Measurements from ENCODE around the gene RBM20.
"Not testable (repeated sequence)": the region's sequence is repeated elsewhere in the genome, so short reads cannot be mapped to it uniquely, and the experiment has no call there.

Gene RBM20

GRCh38 chr10:110864662-110865140 lies 220.6 kb downstream of the RBM20 start:
- in situ Hi-C loops (cut with HindIII; ENCODE audit: low sequenced_read_pairs) = no loop called here

GRCh38 chr10:110865186-110865808 lies 221.2 kb downstream of the RBM20 start:
- in situ Hi-C loops (cut with HindIII; ENCODE audit: low sequenced_read_pairs) = no loop called here

- in situ Hi-C loops (cut with HindIII; ENCODE audit: low sequenced_read_pairs) = no loop called here
Measured at GRCh38 chr10:110865809-110866482, 221.8 kb downstream of the RBM20 start.

- in situ Hi-C loops (cut with HindIII; ENCODE audit: low sequenced_read_pairs) = not testable (repeated sequence)
Measured at GRCh38 chr10:110867011-110867806, 223.1 kb downstream of the RBM20 start.

GRCh38 chr10:110867807-110868465 lies 223.8 kb downstream of the RBM20 start:
- in situ Hi-C loops (cut with HindIII; ENCODE audit: low sequenced_read_pairs) = no loop called here

GRCh38 chr10:110868981-110869380 lies 224.8 kb downstream of the RBM20 start:
- in situ Hi-C loops (cut with HindIII; ENCODE audit: low sequenced_read_pairs) = no loop called here

GRCh38 chr10:110870823-110871297 lies 226.7 kb downstream of the RBM20 start:
- in situ Hi-C loops (cut with HindIII; ENCODE audit: low sequenced_read_pairs) = no loop called here

GRCh38 chr10:110871298-110872084 lies 227.4 kb downstream of the RBM20 start, which contains the start of gene PDCD4:
PDCD4 (plus strand) TSS chr10:110871928; CDS start chr10:110876028, 4,100 bp downstream.
- in situ Hi-C loops (cut with HindIII; ENCODE audit: low sequenced_read_pairs) = no loop called here

GRCh38 chr10:110872145-110872983 lies 228.2 kb downstream of the RBM20 start:
- in situ Hi-C loops (cut with HindIII; ENCODE audit: low sequenced_read_pairs) = no loop called here

GRCh38 chr10:110872984-110873923 lies 229.1 kb downstream of the RBM20 start:
- in situ Hi-C loops (cut with HindIII; ENCODE audit: low sequenced_read_pairs) = no loop called here

GRCh38 chr10:110873951-110874350 lies 229.8 kb downstream of the RBM20 start:
- in situ Hi-C loops (cut with HindIII; ENCODE audit: low sequenced_read_pairs) = no loop called here

- in situ Hi-C loops (cut with HindIII; ENCODE audit: low sequenced_read_pairs) = no loop called here
Measured at GRCh38 chr10:110876000-110876399, 231.9 kb downstream of the RBM20 start.

GRCh38 chr10:110876788-110877187 lies 232.7 kb downstream of the RBM20 start:
- in situ Hi-C loops (cut with HindIII; ENCODE audit: low sequenced_read_pairs) = no loop called here

GRCh38 chr10:110880012-110880411 lies 235.9 kb downstream of the RBM20 start:
- in situ Hi-C loops (cut with HindIII; ENCODE audit: low sequenced_read_pairs) = no loop called here

- in situ Hi-C loops (cut with HindIII; ENCODE audit: low sequenced_read_pairs) = no loop called here
Measured at GRCh38 chr10:110881247-110881646, 237.1 kb downstream of the RBM20 start.

- in situ Hi-C loops (cut with HindIII; ENCODE audit: low sequenced_read_pairs) = no loop called here
Measured at GRCh38 chr10:110881905-110882304, 237.8 kb downstream of the RBM20 start.

- in situ Hi-C loops (cut with HindIII; ENCODE audit: low sequenced_read_pairs) = no loop called here
Measured at GRCh38 chr10:110883924-110884323, 239.8 kb downstream of the RBM20 start.

Data from DLD1 (cell line).